ENCODE data around the gene SORCS2. TPM values are rescaled to one million over a fixed set of nuclear protein-coding genes. Genes with fewer than 3 reads are reported as not detected.

Gene SORCS2
- total RNA-seq, 1 experiment from 2014 or later, result 0.05 TPM

GRCh38 chr4:7475207-7475606 lies 282.9 kb downstream of the SORCS2 start:
- Histone ChIP-seq H3K4me1 (replicated peaks) (no peaks in the 10 kb centered on the region), H3K9me3 (replicated peaks) (no peaks in the 10 kb centered on the region), H3K27ac (no peak overlapping the region), H3K27me3 (replicated peaks) (no peaks in the 10 kb centered on the region), H3K4me3 (no peak overlapping the region), H3K36me3 (no peaks in the 10 kb centered on the region)
- DNase-seq (ENCODE audit: low read depth in 1 of 2, low spot score in 2 of 2), result no peak

- H3K36me3 ChIP-seq, result no peaks in the 10 kb centered on the region
- H3K27ac ChIP-seq, result no peak overlapping the region
- DNase-seq (ENCODE audit: low read depth in 1 of 2, low spot score in 2 of 2), result no peak
- H3K9me3 ChIP-seq (replicated peaks), result no peaks in the 10 kb centered on the region
- H3K4me3 ChIP-seq, result no peak overlapping the region
- no peaks in the 10 kb centered on the region for H3K4me1 ChIP-seq (replicated peaks)
- no peaks in the 10 kb centered on the region; the same call in 1 of the 2 replicates for H3K27me3 ChIP-seq (replicated peaks)
These were observed 284.5 kb downstream of the SORCS2 start for GRCh38 chr4:7476820-7477219.

- H3K36me3 ChIP-seq, result no peaks in the 10 kb centered on the region
- DNase-seq (ENCODE audit: low read depth in 1 of 2, low spot score in 2 of 2), result no peak
- H3K9me3 ChIP-seq (replicated peaks), result no peaks in the 10 kb centered on the region
- H3K4me1 ChIP-seq (replicated peaks), result no peaks in the 10 kb centered on the region
- no peaks in the 10 kb centered on the region; the same call in 1 of the 2 replicates for H3K27me3 ChIP-seq (replicated peaks)
- H3K27ac ChIP-seq, result no peak overlapping the region
- H3K4me3 ChIP-seq, result no peak overlapping the region
These were observed 285.4 kb downstream of the SORCS2 start for GRCh38 chr4:7477695-7478094.

GRCh38 chr4:7478665-7479064 lies 286.3 kb downstream of the SORCS2 start:
- no peaks in the 10 kb centered on the region for H3K36me3 ChIP-seq
- DNase-seq (ENCODE audit: low read depth in 1 of 2, low spot score in 2 of 2), result no peak
- H3K27ac ChIP-seq, result no peak overlapping the region
- H3K4me3 ChIP-seq, result no peak overlapping the region
- no peaks in the 10 kb centered on the region for H3K4me1 ChIP-seq (replicated peaks)
- no peaks in the 10 kb centered on the region for H3K9me3 ChIP-seq (replicated peaks)
- no peaks in the 10 kb centered on the region; the same call in 1 of the 2 replicates for H3K27me3 ChIP-seq (replicated peaks)

- no peak overlapping the region for H3K4me3 ChIP-seq
- no peaks in the 10 kb centered on the region for H3K9me3 ChIP-seq (replicated peaks)
- H3K27ac ChIP-seq, result no peak overlapping the region
- no peak for DNase-seq (ENCODE audit: low read depth in 1 of 2, low spot score in 2 of 2)
- no peaks in the 10 kb centered on the region for H3K4me1 ChIP-seq (replicated peaks)
- no peaks in the 10 kb centered on the region for H3K36me3 ChIP-seq
- peaks cover 12% of the 10 kb centered on the region; the same call in 1 of the 2 replicates for H3K27me3 ChIP-seq (replicated peaks)
These were observed 288.1 kb downstream of the SORCS2 start for GRCh38 chr4:7480423-7480822.

- DNase-seq (ENCODE audit: low read depth in 1 of 2, low spot score in 2 of 2), result no peak
- Histone ChIP-seq H3K36me3 (no peaks in the 10 kb centered on the region), H3K9me3 (replicated peaks) (no peaks in the 10 kb centered on the region), H3K27me3 (replicated peaks) (peaks cover 14% of the 10 kb centered on the region; the same call in 1 of the 2 replicates), H3K4me1 (replicated peaks) (no peaks in the 10 kb centered on the region), H3K27ac (no peak overlapping the region), H3K4me3 (no peak overlapping the region)
These were observed 288.9 kb downstream of the SORCS2 start for GRCh38 chr4:7481227-7481626.

- H3K36me3 ChIP-seq, result no peaks in the 10 kb centered on the region
- H3K4me1 ChIP-seq (replicated peaks), result no peaks in the 10 kb centered on the region
- H3K9me3 ChIP-seq (replicated peaks), result no peaks in the 10 kb centered on the region
- peaks cover 34% of the 10 kb centered on the region for H3K27me3 ChIP-seq (replicated peaks)
- H3K4me3 ChIP-seq, result no peak overlapping the region
- no peak for DNase-seq (ENCODE audit: low read depth in 1 of 2, low spot score in 2 of 2)
- no peak overlapping the region for H3K27ac ChIP-seq
These were observed 292.8 kb downstream of the SORCS2 start for GRCh38 chr4:7485096-7485495.

GRCh38 chr4:7486101-7486500 lies 293.8 kb downstream of the SORCS2 start:
- H3K27ac ChIP-seq, result no peak overlapping the region
- no peak for DNase-seq (ENCODE audit: low read depth in 1 of 2, low spot score in 2 of 2)
- H3K4me1 ChIP-seq (replicated peaks), result no peaks in the 10 kb centered on the region
- H3K4me3 ChIP-seq, result no peak overlapping the region
- no peaks in the 10 kb centered on the region for H3K36me3 ChIP-seq
- H3K27me3 ChIP-seq (replicated peaks), result peaks cover 34% of the 10 kb centered on the region
- H3K9me3 ChIP-seq (replicated peaks), result no peaks in the 10 kb centered on the region

- DNase-seq (ENCODE audit: low read depth in 1 of 2, low spot score in 2 of 2), result no peak
- Histone ChIP-seq H3K4me3 (no peak overlapping the region), H3K4me1 (replicated peaks) (no peaks in the 10 kb centered on the region), H3K9me3 (replicated peaks) (no peaks in the 10 kb centered on the region), H3K27me3 (replicated peaks) (peaks cover 34% of the 10 kb centered on the region), H3K27ac (no peak overlapping the region), H3K36me3 (no peaks in the 10 kb centered on the region)
These were observed 295.2 kb downstream of the SORCS2 start for GRCh38 chr4:7487502-7487901.

- no peak overlapping the region for H3K27ac ChIP-seq
- H3K4me1 ChIP-seq (replicated peaks), result no peaks in the 10 kb centered on the region
- peaks cover 34% of the 10 kb centered on the region for H3K27me3 ChIP-seq (replicated peaks)
- no peak overlapping the region for H3K4me3 ChIP-seq
- no peaks in the 10 kb centered on the region for H3K9me3 ChIP-seq (replicated peaks)
- no peak for DNase-seq (ENCODE audit: low read depth in 1 of 2, low spot score in 2 of 2)
- H3K36me3 ChIP-seq, result no peaks in the 10 kb centered on the region
These were observed 295.8 kb downstream of the SORCS2 start for GRCh38 chr4:7487998-7488671.

- Histone ChIP-seq H3K4me1 (replicated peaks) (no peaks in the 10 kb centered on the region), H3K9me3 (replicated peaks) (no peaks in the 10 kb centered on the region), H3K36me3 (no peaks in the 10 kb centered on the region), H3K4me3 (no peak overlapping the region), H3K27ac (no peak overlapping the region), H3K27me3 (replicated peaks) (peaks cover 14% of the 10 kb centered on the region; the same call in 1 of the 2 replicates)
- DNase-seq (ENCODE audit: low read depth in 1 of 2, low spot score in 2 of 2), result no peak
These were observed 299.6 kb downstream of the SORCS2 start for GRCh38 chr4:7491915-7492314.

GRCh38 chr4:7498446-7499200 lies 306.3 kb downstream of the SORCS2 start:
- no peaks in the 10 kb centered on the region for H3K4me1 ChIP-seq (replicated peaks)
- H3K27ac ChIP-seq, result no peak overlapping the region
- H3K4me3 ChIP-seq, result no peak overlapping the region
- peaks cover 29% of the 10 kb centered on the region for H3K27me3 ChIP-seq (replicated peaks)
- no peak for DNase-seq (ENCODE audit: low read depth in 1 of 2, low spot score in 2 of 2)
- H3K9me3 ChIP-seq (replicated peaks), result no peaks in the 10 kb centered on the region
- no peaks in the 10 kb centered on the region for H3K36me3 ChIP-seq

GRCh38 chr4:7499661-7500060 lies 307.3 kb downstream of the SORCS2 start:
- Histone ChIP-seq H3K36me3 (no peaks in the 10 kb centered on the region), H3K9me3 (replicated peaks) (no peaks in the 10 kb centered on the region), H3K4me1 (replicated peaks) (no peaks in the 10 kb centered on the region), H3K27me3 (replicated peaks) (peaks cover 34% of the 10 kb centered on the region), H3K4me3 (no peak overlapping the region), H3K27ac (no peak overlapping the region)
- no peak for DNase-seq (ENCODE audit: low read depth in 1 of 2, low spot score in 2 of 2)

GRCh38 chr4:7500404-7500803 lies 308.1 kb downstream of the SORCS2 start:
- no peaks in the 10 kb centered on the region for H3K9me3 ChIP-seq (replicated peaks)
- H3K27me3 ChIP-seq (replicated peaks), result peaks cover 34% of the 10 kb centered on the region
- DNase-seq (ENCODE audit: low read depth in 1 of 2, low spot score in 2 of 2), result no peak
- H3K36me3 ChIP-seq, result no peaks in the 10 kb centered on the region
- no peak overlapping the region for H3K27ac ChIP-seq
- no peak overlapping the region for H3K4me3 ChIP-seq
- no peaks in the 10 kb centered on the region for H3K4me1 ChIP-seq (replicated peaks)
